ENCODE data around the gene DNAJC15.
"Not testable (repeated sequence)": the region's sequence is repeated elsewhere in the genome, so short reads cannot be mapped to it uniquely, and the experiment has no call there.

The DNAJC15 gene

DNA sequence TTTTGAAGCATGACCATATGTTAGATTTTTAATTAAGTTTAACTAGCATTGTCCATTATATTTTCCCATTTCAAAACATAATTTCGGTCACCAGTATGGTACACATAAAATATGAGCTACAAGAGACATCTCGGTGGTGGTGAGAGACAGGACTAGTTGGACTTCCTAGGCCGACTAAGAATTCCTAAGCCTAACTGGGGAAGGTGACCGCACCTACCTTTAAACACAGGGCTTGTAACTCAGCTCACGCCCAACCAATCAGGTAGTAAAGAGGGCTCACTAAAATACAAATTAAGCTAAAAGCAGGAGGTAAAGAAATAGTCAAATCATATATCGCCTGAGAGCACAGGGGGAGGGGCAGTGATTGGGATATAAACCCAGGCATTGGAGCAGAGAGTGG is 22.9 kb downstream of the DNAJC15 start:
- no peak for DNase-seq

- DNase-seq: no peak
Observed at GRCh38 chr13:43054803-43055802, 31.7 kb downstream of the DNAJC15 start.

- no peak for DNase-seq
Observed at GRCh38 chr13:43057653-43058317, 34.4 kb downstream of the DNAJC15 start.

- DNase-seq: no peak
Observed at GRCh38 chr13:43058318-43058674, 34.9 kb downstream of the DNAJC15 start.

- DNase-seq: no peak
Observed at GRCh38 chr13:43058831-43059230, 35.4 kb downstream of the DNAJC15 start.

GRCh38 chr13:43059779-43060178 is 36.4 kb downstream of the DNAJC15 start:
- not testable (repeated sequence) for DNase-seq

DNA sequence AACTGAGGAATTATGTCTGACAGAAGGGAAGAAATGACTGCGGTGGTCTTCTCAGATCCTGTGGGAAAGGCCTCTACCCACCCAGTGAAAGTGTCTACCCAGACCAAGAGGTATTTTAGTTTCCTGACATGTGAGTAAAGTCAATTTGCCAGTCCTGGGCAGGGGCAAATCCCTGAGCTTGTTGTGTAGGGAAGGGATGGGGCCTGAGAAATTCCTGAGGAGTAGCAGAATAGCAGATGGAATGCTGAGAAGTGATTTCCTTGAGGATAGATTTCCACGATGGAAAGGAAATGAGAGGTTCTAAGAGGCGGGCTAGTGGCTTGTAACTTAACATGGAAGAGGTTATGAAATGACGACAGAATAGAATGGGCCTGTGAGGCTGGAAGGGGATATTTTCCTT is 37.4 kb downstream of the DNAJC15 start:
- not testable (repeated sequence) for DNase-seq

GRCh38 chr13:43061496-43062280 is 38.3 kb downstream of the DNAJC15 start:
- DNase-seq: no peak

- DNase-seq: no peak
Observed at GRCh38 chr13:43071824-43072223, 48.4 kb downstream of the DNAJC15 start.

- DNase-seq: no peak
Observed at GRCh38 chr13:43072394-43072793, 49.0 kb downstream of the DNAJC15 start.

- DNase-seq: no peak
Observed at GRCh38 chr13:43074824-43075510, 51.6 kb downstream of the DNAJC15 start.

- not testable (repeated sequence) for DNase-seq
Observed at GRCh38 chr13:43075511-43075902, 52.1 kb downstream of the DNAJC15 start.

DNA sequence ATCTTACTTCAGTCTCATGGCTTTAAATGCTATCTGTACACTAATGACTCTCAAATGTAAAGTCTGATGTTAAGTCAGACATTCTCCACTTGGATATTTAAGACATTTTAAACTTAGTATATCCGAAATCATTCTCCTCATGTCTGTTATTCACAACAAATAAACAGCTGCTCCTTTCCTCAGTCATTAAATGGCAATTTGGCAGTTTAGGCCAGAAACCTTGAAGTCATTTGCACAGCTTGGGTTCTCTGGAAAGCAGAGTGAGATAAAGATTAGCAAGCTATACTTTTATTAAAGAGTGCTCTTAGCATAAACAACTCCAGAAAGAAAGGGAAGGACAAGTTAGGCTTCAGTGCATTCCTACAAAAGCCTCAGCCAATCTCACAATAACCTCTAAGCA is 53.7 kb downstream of the DNAJC15 start:
- DNase-seq: no peak

DNA sequence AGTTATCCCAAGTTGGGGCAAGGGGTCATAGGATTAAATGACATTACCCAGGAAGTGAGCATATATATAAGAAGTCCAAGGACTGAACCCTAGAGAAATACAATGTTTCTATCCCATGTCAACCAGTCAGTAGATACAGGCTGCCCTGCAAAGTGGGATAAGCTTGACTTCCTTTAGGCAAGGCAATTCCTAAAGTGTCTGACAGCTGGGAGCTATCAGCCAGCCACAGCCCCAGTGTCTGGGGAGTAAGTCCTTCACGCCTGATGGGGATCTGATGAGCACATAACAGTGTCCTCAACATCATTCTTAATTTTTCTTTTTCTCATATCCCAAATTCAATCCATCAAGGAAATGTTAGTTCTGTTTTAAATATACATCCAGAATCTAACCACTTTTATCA is 54.1 kb downstream of the DNAJC15 start:
- no peak for DNase-seq

DNA sequence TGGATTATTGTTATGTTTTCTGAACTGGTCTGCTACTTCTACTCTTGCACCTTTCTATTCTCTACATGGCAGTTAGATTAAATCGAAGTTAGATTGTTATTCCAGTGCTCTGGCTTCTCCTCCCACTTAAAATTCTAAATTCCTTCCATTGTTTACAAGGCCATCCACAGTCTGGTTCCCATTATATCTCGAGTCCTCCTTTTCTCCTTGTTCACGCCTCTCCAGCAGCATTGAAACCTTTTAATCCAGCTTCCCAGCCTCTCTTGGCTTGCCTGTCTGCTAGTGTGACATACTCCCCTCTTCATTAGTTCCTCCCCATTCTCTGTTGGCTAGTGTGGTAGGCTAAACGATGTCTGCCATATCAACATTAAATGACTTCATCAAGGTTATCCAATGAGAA is 54.5 kb downstream of the DNAJC15 start:
- no peak for DNase-seq

- DNase-seq: no peak
Observed at GRCh38 chr13:43078399-43078798, 55.0 kb downstream of the DNAJC15 start.

- no peak for DNase-seq
Observed at GRCh38 chr13:43079392-43079931, 56.1 kb downstream of the DNAJC15 start.

DNA sequence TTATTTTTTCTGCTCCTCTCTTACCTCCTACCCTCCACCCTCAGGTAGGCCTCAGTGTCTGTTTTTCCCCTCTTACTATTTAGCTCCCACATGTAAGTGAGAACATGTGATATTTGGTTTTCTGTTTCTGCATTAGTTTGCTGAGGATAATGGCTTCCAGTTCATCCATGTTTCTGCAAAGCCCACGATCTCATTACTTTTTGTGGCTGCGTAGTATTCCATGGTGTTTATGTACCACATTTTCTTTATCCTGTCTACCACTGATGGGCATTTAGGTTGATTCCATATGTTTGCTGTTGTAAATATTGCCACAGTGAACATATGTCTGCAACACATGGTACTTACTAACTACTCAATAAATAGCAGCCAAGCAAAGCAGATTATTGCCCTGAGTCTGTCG is 56.8 kb downstream of the DNAJC15 start:
- no peak for DNase-seq

GRCh38 chr13:43081866-43082265 is 58.5 kb downstream of the DNAJC15 start:
- no peak for DNase-seq

- no peak for DNase-seq
Observed at GRCh38 chr13:43083750-43084149, 60.4 kb downstream of the DNAJC15 start.

DNA sequence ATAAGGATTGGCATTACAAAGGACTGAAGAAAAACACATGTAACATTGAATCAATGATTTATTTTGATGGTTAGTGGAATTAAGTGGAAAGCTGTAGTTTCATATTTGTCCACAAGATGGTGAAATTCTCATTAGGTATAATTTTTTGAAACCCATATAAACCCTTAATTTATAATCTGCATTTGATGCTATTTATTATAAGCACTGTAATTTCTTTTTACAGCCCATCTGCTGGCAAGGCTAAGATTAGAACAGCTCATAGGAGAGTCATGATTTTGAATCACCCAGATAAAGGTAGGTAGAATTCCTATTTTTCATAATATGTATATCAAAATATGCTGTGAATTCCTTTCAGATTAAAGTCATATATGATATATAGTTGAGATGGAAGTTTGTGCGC is 62.2 kb downstream of the DNAJC15 start:
- DNase-seq: no peak

- DNase-seq: no peak
Observed at GRCh38 chr13:43086181-43086580, 62.8 kb downstream of the DNAJC15 start.
